Kasumi-1 (cell line): ENCODE data around the gene CEBPA.
A peak's percentile ranks its signal among the peaks of the same experiment; 100 is the strongest.

Experiments used
- DNase-seq, 2 experiments: peaks; one replicate each; lab custom pipeline; 2025; lab: John Stamatoyannopoulos, UW

Gene CEBPA

GRCh38 chr19:33287438-33287837, 14.9 kb downstream of the CEBPA start:
- DNase-seq: no peak

- DNase-seq: peak; percentile 68 to 73
Observed at GRCh38 chr19:33286899-33287298, 15.4 kb downstream of the CEBPA start.

- peak in 1 of 2 experiments; percentile 11 for DNase-seq
Observed at GRCh38 chr19:33285441-33285927, 16.9 kb downstream of the CEBPA start.

- DNase-seq: no peak
Observed at GRCh38 chr19:33284756-33285155, 17.6 kb downstream of the CEBPA start.

GRCh38 chr19:33284146-33284643, 18.1 kb downstream of the CEBPA start:
- no peak for DNase-seq

- no peak for DNase-seq
Observed at GRCh38 chr19:33283589-33283988, 18.7 kb downstream of the CEBPA start.

GRCh38 chr19:33282036-33282671, 20.2 kb downstream of the CEBPA start:
- no peak for DNase-seq

- DNase-seq: no peak
Observed at GRCh38 chr19:33281296-33281926, 20.9 kb downstream of the CEBPA start.

GRCh38 chr19:33280351-33280921, 21.9 kb downstream of the CEBPA start:
- DNase-seq: no peak

- no peak for DNase-seq
Observed at GRCh38 chr19:33279430-33280350, 22.6 kb downstream of the CEBPA start.

GRCh38 chr19:33278403-33279269, 23.7 kb downstream of the CEBPA start:
- DNase-seq: no peak

- no peak for DNase-seq
Observed at GRCh38 chr19:33278023-33278402, 24.3 kb downstream of the CEBPA start.

GRCh38 chr19:33277434-33277833, 24.9 kb downstream of the CEBPA start:
- no peak for DNase-seq

- no peak for DNase-seq
Observed at GRCh38 chr19:33275933-33276619, 26.3 kb downstream of the CEBPA start.

- no peak for DNase-seq
Observed at GRCh38 chr19:33275559-33275932, 26.8 kb downstream of the CEBPA start.

GRCh38 chr19:33274663-33275558, 27.4 kb downstream of the CEBPA start:
- DNase-seq: no peak

GRCh38 chr19:33273881-33274662, 28.3 kb downstream of the CEBPA start:
- DNase-seq: peak; percentile 95 to 96

GRCh38 chr19:33273065-33273736, 29.1 kb downstream of the CEBPA start:
- peak in 1 of 2 experiments; percentile 29 for DNase-seq
